HCT116 (cell line): ENCODE results near the gene HGF. TPM values are rescaled to one million over a fixed set of nuclear protein-coding genes. Genes with fewer than 3 reads are reported as not detected.
A peak's percentile ranks its signal among the peaks of the same experiment; 100 is the strongest.

Experiments used
- ATAC-seq: fragments of 200-7000 bp; cut with Tn5 transposase; 2 replicates; pipeline ENCODE4 v1.9.1; 2020; ENCODE audit warnings: mild to moderate bottlenecking, moderate library complexity
- BruUV-seq: library from RNA; stranded (reverse); fragments of 400-500 nt; replicated peaks from 2 replicates; lab custom pipeline; 2021; lab: Mats Ljungman, UMichigan
- CTCF ChIA-PET: fragments of 300-600 bp; sonication (Branson Sonifier 250); formaldehyde crosslinking; loops from one replicate; lab custom pipeline; 2021; ENCODE audit warnings: antibody characterized with exemption; lab: Charles Lee
- POLR2A ChIA-PET: fragments of 300-600, 350-600 bp; sonication (Branson Sonifier 250); formaldehyde crosslinking; loops from one replicate; lab custom pipeline; 2021; ENCODE audit warnings: antibody characterized with exemption; lab: Charles Lee
- RAD21 ChIA-PET, 2 experiments: fragments of 300-600 bp; sonication (Branson Sonifier 250); formaldehyde crosslinking; loops; one replicate each; lab custom pipeline; 2023; ENCODE audit warnings: low total read pairs in 2 of 2; ENCODE audit not compliant: uncharacterized antibody in 2 of 2, unreplicated experiment in 2 of 2, low non-redundant PET in 1 of 2; lab: Charles Lee
- DNase-seq: peaks from one replicate; pipeline ENCODE4 v3.0.0-alpha.2; 2010; ENCODE audit warnings: low read depth, low spot score
- H2AFZ ChIP-seq: fragments of 200-600 bp; shearing (Covaris generic), sonication (generic); 2 replicates; pipeline ENCODE4 v1.6.1; 2017; ENCODE audit warnings: low read depth, mixed run types, mixed read lengths, antibody characterized with exemption, low read length; ENCODE audit not compliant: poor library complexity, severe bottlenecking
- H3K27ac ChIP-seq: 2 replicates; pipeline ENCODE4 v1.5.1; 2012; ENCODE audit warnings: low read depth, low read length
- H3K27me3 ChIP-seq: fragments of 200-600 bp; sonication (generic); 2 replicates; pipeline ENCODE4 v1.6.1; 2016; ENCODE audit warnings: mixed run types, low read length, mixed read lengths; ENCODE audit not compliant: insufficient read depth
- H3K36me3 ChIP-seq, 2 experiments: fragments of 200-500 bp in 1 of 2; fragments of 200-600 bp in 1 of 2; sonication (Bioruptor generic) in 1 of 2; sonication (generic) in 1 of 2; 2 replicates each; pipeline versions ENCODE4 v1.5.1 to v1.6.1; 2014 to 2016; ENCODE audit warnings: low read length in 2 of 2, inconsistent platforms in 1 of 2, mixed read lengths in 1 of 2, mixed run types in 1 of 2; ENCODE audit not compliant: insufficient read depth in 2 of 2, control insufficient read depth in 1 of 2
- H3K4me1 ChIP-seq, 2 experiments: fragments of 200-600 bp in 1 of 2; sonication (generic) in 1 of 2; 2 replicates each; pipeline versions ENCODE4 v1.5.1 to v1.6.1; 2012 to 2017; ENCODE audit warnings: low read length in 2 of 2, inconsistent platforms in 1 of 2, mild to moderate bottlenecking in 1 of 2, mixed read lengths in 1 of 2, mixed run types in 1 of 2, moderate library complexity in 1 of 2; ENCODE audit not compliant: insufficient read depth in 2 of 2, control insufficient read depth in 1 of 2
- H3K4me2 ChIP-seq: fragments of 200-600 bp; sonication (generic); 2 replicates; pipeline ENCODE4 v1.6.1; 2017; ENCODE audit warnings: mixed run types, low read length, mixed read lengths
- H3K4me3 ChIP-seq, 2 experiments: fragments of 200-600 bp in 1 of 2; sonication (generic) in 1 of 2; replicated peaks in 1 of 2; 2 replicates each; pipeline ENCODE4 v1.5.1; 2011 to 2016; ENCODE audit warnings: low read length in 2 of 2, control low read depth in 1 of 2, low read depth in 1 of 2, mild to moderate bottlenecking in 1 of 2, mixed read lengths in 1 of 2, mixed run types in 1 of 2
- H3K79me2 ChIP-seq: fragments of 200-600 bp; sonication (generic); 2 replicates; pipeline ENCODE4 v1.6.1; 2017; ENCODE audit warnings: mild to moderate bottlenecking, mixed run types, low read length, moderate library complexity, mixed read lengths; ENCODE audit not compliant: insufficient read depth
- H3K9ac ChIP-seq: fragments of 200-600 bp; sonication (generic); 2 replicates; pipeline ENCODE4 v1.6.1; 2016; ENCODE audit warnings: low read length, mixed read lengths
- H3K9me2 ChIP-seq: fragments of 200-600 bp; sonication (generic), shearing (Covaris generic); 2 replicates; pipeline ENCODE4 v1.6.1; 2017; ENCODE audit warnings: mixed run types, mild to moderate bottlenecking, moderate library complexity; ENCODE audit not compliant: insufficient read depth
- H3K9me3 ChIP-seq, 2 experiments: fragments of 200-500 bp in 1 of 2; fragments of 200-600 bp in 1 of 2; sonication (Bioruptor generic) in 1 of 2; sonication (generic) in 1 of 2; 2 replicates each; pipeline ENCODE4 v1.6.1; 2014 to 2017; ENCODE audit warnings: low read length in 2 of 2, mixed read lengths in 2 of 2, inconsistent platforms in 1 of 2, low read depth in 1 of 2, mild to moderate bottlenecking in 1 of 2, mixed run types in 1 of 2, moderate library complexity in 1 of 2; ENCODE audit not compliant: control insufficient read depth in 1 of 2, insufficient read depth in 1 of 2
- H4K20me1 ChIP-seq: fragments of 200-600 bp; sonication (generic), shearing (Covaris generic); 2 replicates; pipeline ENCODE4 v1.6.1; 2017; ENCODE audit warnings: mixed run types, mild to moderate bottlenecking, moderate library complexity; ENCODE audit not compliant: insufficient read depth
- CBX3 ChIP-seq: IDR thresholded peaks from 2 replicates; pipeline ENCODE4 v1.6.1; 2012; ENCODE audit warnings: low read depth
- EGR1 ChIP-seq: IDR thresholded peaks from 2 replicates; pipeline ENCODE4 v1.6.1; 2012; ENCODE audit warnings: low read depth
- ELF1 ChIP-seq: IDR thresholded peaks from 2 replicates; pipeline ENCODE4 v1.6.1; 2012; ENCODE audit warnings: low read depth, borderline replicate concordance
- FOSL1 ChIP-seq: IDR thresholded peaks from 2 replicates; pipeline ENCODE4 v1.6.1; 2012; ENCODE audit warnings: low read depth
- JUND ChIP-seq: IDR thresholded peaks from 2 replicates; pipeline ENCODE4 v1.6.1; 2012
- POLR2AphosphoS5 ChIP-seq: IDR thresholded peaks from 2 replicates; pipeline ENCODE4 v1.6.1; 2011; ENCODE audit warnings: mild to moderate bottlenecking, low read depth, low read length, moderate library complexity
- SIN3A ChIP-seq: IDR thresholded peaks from 2 replicates; pipeline ENCODE4 v1.6.1; 2012; ENCODE audit warnings: low read depth
- SP1 ChIP-seq: IDR thresholded peaks from 2 replicates; pipeline ENCODE4 v1.6.1; 2012; ENCODE audit warnings: low read depth
- YY1 ChIP-seq: IDR thresholded peaks from 2 replicates; pipeline ENCODE4 v1.6.1; 2011; ENCODE audit warnings: low read length, low read depth, moderate library complexity, mild to moderate bottlenecking; ENCODE audit not compliant: insufficient replicate concordance; ENCODE audit errors: extremely low read depth
- ZFX ChIP-seq: fragments of 450-650 bp; IDR thresholded peaks from 2 replicates; pipeline ENCODE4 v1.6.1; 2017
- intact Hi-C: fragments of 100-400 bp; cut with micrococcal nuclease; formaldehyde crosslinking; loops from 2 replicates; pipeline ENCODE4 v1.10.0; 2022
- total RNA-seq: library from RNA; stranded (reverse); gene quantifications from one replicate; pipeline ENCODE4 v1.2.1, GENCODE V29; 2021; ENCODE audit not compliant: unreplicated experiment
- TF ChIP-seq, protein P1 (sequence below): IDR thresholded peaks from 2 replicates; pipeline ENCODE4 v1.6.1; 2012
- TF ChIP-seq, protein P2 (sequence below): IDR thresholded peaks from 2 replicates; pipeline ENCODE4 v1.6.1; 2012; ENCODE audit warnings: low read depth
- TF ChIP-seq, protein P3 (sequence below): IDR thresholded peaks from 2 replicates; pipeline ENCODE4 v1.6.1; 2012

Gene HGF
- total RNA-seq, 1 experiment from 2014 or later: 0.15 TPM

DNA sequence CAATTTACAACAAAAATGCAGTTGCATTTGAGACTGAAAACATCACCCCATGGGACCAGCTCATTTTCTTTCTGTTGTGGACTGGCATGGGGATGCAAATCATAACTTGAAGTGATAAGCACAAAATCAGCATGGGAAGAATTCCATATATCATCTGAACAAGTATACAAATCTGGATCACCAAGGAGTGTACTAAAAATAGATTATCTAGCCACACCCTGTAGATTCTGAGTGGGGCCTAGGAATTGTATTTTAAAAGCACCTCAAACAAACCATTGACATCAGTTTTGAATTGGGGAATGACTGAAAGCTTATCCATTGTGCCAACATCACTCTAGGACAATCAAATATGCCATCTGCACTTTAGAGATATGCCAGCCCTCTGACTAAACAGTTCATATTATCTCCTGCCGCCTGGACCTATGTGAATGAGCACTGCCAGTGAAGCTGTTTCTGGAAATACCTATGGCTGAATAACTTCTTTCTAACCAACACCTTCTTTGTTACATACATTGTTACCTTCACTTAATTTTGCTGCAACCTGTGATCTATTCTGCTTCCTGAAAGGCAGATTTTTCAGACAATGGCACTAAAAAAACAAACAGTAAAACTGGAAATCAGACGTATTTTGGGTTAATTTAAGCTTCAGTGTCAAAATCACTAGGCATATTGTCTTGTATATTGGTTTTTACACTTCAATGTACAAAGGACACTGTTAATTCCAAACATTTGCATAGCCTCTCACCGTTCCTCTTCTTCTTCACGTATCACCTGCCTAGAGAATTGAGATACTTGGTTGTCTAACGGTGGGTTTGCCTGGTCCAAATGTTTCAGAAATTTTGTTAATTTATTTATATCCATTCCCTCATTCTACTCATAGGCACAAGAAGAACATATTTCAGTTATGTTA is 42.4 kb upstream of the HGF start:
- ChIA-PET RAD21 (no interaction called here), POLR2A (no interaction called here), CTCF (no interaction called here)
- no peaks in the 10 kb centered on the region for H3K79me2 ChIP-seq
- no peak for ATAC-seq
- intact Hi-C loops: no loop called here
- H2AFZ ChIP-seq: peak overlapping the region; percentile 66
- H3K4me2 ChIP-seq: peak overlapping the region; percentile 49
- H3K9me2 ChIP-seq: no peaks in the 10 kb centered on the region
- no peak overlapping the region for H3K9ac ChIP-seq
- H3K4me3 ChIP-seq: no peak overlapping the region
- H3K27ac ChIP-seq: no peak overlapping the region
- H3K9me3 ChIP-seq: no peaks in the 10 kb centered on the region
- H4K20me1 ChIP-seq: no peaks in the 10 kb centered on the region
- DNase-seq: no peak
- no TSS peak for BruUV-seq
- TF ChIP-seq SP1: no peak
- no peak for TF ChIP-seq POLR2AphosphoS5
- no peak for TF ChIP-seq EGR1
- no peak for TF ChIP-seq ELF1
- TF ChIP-seq, protein P1, sequence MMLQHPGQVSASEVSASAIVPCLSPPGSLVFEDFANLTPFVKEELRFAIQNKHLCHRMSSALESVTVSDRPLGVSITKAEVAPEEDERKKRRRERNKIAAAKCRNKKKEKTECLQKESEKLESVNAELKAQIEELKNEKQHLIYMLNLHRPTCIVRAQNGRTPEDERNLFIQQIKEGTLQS: no peak
- no peak for TF ChIP-seq ZFX
- H3K36me3 ChIP-seq: no peaks in the 10 kb centered on the region
- H3K4me1 ChIP-seq: peaks cover 6 to 17% of the 10 kb centered on the region in 2 experiments
- H3K27me3 ChIP-seq: no peaks in the 10 kb centered on the region

DNA sequence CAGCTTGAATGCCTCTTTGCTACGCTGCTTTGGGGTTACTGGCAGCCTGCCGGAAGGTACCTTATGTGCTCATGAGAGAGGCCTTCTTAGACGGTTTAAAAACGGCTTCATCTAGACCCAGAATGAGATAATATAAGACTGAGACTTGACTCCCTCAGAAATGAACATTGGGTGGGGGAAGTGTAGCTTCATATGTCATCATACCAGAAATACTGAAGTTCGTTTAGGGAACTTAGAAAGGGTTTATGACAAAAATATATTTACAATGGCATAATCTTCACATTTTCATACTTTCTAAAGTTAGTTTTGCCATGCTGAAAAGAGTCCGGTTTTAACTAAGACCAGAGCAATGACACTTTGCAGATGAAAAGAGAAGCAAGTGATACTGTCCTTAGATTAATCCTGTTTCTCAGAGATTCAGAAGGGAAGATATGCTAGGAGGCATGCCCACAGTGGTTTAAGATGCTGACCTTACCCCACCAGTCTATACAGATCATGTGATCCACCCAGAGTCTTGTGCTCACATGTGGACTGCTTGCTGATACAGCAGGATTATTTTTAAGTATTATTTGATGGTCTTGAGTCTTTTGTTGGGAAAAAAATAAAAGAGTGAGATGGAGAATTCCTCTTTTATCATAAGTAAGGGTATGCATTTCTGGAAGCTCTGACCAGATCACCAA is 40.8 kb upstream of the HGF start:
- Histone ChIP-seq H3K4me3 (no peak overlapping the region), H3K9me2 (no peaks in the 10 kb centered on the region), H4K20me1 (no peaks in the 10 kb centered on the region), H3K9ac (no peak overlapping the region), H3K79me2 (no peaks in the 10 kb centered on the region), H3K27ac (no peak overlapping the region), H3K4me2 (no peak overlapping the region), H3K4me1 (peaks cover 6 to 17% of the 10 kb centered on the region in 2 experiments), H2AFZ (no peak overlapping the region), H3K36me3 (no peaks in the 10 kb centered on the region), H3K9me3 (no peaks in the 10 kb centered on the region), H3K27me3 (no peaks in the 10 kb centered on the region)
- no TSS peak for BruUV-seq
- CTCF ChIA-PET: no interaction called here
- TF ChIP-seq SIN3A (no peak), SP1 (no peak), EGR1 (no peak), ZFX (no peak), YY1 (no peak), ELF1 (no peak), CBX3 (no peak), JUND (no peak), FOSL1 (no peak)
- TF ChIP-seq, protein P2, sequence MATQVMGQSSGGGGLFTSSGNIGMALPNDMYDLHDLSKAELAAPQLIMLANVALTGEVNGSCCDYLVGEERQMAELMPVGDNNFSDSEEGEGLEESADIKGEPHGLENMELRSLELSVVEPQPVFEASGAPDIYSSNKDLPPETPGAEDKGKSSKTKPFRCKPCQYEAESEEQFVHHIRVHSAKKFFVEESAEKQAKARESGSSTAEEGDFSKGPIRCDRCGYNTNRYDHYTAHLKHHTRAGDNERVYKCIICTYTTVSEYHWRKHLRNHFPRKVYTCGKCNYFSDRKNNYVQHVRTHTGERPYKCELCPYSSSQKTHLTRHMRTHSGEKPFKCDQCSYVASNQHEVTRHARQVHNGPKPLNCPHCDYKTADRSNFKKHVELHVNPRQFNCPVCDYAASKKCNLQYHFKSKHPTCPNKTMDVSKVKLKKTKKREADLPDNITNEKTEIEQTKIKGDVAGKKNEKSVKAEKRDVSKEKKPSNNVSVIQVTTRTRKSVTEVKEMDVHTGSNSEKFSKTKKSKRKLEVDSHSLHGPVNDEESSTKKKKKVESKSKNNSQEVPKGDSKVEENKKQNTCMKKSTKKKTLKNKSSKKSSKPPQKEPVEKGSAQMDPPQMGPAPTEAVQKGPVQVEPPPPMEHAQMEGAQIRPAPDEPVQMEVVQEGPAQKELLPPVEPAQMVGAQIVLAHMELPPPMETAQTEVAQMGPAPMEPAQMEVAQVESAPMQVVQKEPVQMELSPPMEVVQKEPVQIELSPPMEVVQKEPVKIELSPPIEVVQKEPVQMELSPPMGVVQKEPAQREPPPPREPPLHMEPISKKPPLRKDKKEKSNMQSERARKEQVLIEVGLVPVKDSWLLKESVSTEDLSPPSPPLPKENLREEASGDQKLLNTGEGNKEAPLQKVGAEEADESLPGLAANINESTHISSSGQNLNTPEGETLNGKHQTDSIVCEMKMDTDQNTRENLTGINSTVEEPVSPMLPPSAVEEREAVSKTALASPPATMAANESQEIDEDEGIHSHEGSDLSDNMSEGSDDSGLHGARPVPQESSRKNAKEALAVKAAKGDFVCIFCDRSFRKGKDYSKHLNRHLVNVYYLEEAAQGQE: no peak
- TF ChIP-seq, protein P3, sequence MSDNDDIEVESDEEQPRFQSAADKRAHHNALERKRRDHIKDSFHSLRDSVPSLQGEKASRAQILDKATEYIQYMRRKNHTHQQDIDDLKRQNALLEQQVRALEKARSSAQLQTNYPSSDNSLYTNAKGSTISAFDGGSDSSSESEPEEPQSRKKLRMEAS: no peak
- intact Hi-C loops: no loop called here
- DNase-seq (no peak), ATAC-seq (no peak)
- RAD21 ChIA-PET: no interaction called here
- POLR2A ChIA-PET: no interaction called here
